ENCODE data around the gene OR3A1.
"Not testable (repeated sequence)": the region's sequence is repeated elsewhere in the genome, so short reads cannot be mapped to it uniquely, and the experiment has no call there.

OR3A1 gene, protein sequence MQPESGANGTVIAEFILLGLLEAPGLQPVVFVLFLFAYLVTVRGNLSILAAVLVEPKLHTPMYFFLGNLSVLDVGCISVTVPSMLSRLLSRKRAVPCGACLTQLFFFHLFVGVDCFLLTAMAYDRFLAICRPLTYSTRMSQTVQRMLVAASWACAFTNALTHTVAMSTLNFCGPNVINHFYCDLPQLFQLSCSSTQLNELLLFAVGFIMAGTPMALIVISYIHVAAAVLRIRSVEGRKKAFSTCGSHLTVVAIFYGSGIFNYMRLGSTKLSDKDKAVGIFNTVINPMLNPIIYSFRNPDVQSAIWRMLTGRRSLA

DNA sequence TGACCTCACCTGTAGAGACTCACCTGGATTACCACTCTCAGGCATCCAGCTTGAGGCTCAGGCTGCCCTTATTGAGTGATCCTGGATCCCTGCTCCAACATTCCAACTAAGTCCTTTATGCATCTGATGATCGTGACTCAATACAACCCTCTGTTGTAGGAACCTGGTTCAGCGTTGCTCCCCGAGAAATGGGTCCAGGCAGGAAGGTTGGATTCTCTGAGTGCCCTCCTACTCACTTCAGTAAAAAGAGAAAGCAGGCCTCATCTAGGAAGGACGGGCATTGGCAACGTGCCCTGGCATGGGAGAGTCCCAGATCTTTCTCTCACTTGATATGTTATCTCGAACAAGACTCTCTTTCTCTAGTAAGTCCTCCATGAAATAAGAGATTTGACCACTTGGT, at the start of gene OR3A1:
Gene OR3A1 (minus strand): TSS at position 101 of the 400 bp plus-strand sequence. CDS start 5,778 bp downstream, outside the sequence.
- no peak within 1 kb of the TSS for H3K4me3 ChIP-seq (ENCODE audit: low read depth, low read length)

DNA sequence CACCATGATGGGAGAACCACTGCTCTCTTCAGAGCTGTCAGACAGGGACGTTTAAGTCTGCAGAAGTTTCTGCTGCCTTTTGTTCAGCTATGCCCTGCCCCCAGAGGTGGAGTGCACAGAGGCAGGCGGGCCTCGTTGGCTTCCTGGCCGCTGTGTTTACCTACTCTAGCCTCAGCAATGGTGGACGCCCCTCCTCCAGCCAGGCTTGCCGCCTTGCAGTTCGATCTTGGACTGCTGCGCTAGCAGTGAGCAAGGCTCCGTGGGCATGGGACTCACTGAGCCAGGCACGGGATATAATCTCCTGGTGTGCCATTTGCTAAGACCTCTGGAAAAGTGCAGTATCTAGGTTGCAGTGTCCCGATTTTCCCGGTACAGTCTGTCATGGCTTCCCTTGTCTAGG, 44.6 kb upstream of the OR3A1 start:
- not testable (repeated sequence) for H3K4me3 ChIP-seq (ENCODE audit: low read depth, low read length)

DNA sequence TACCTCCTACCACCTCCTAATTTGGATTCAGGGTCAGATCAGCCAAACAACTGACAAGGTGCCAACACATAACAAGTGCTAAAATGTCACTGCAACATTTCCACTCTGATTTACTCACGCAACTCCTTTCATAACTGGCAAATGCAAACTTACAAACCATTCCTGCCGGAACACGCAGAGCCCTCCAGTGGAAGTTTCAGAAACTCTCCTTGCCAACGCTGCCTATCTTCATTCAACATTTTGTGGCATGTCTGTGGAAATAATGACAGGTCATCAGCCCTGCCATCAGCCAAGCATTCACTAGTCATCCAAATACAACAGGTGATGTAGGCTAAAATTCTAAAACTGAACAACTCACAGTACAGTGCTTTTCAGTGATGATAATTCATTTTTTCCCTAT, 37.7 kb upstream of the OR3A1 start:
- no peak overlapping the region for H3K4me3 ChIP-seq (ENCODE audit: low read depth, low read length)

DNA sequence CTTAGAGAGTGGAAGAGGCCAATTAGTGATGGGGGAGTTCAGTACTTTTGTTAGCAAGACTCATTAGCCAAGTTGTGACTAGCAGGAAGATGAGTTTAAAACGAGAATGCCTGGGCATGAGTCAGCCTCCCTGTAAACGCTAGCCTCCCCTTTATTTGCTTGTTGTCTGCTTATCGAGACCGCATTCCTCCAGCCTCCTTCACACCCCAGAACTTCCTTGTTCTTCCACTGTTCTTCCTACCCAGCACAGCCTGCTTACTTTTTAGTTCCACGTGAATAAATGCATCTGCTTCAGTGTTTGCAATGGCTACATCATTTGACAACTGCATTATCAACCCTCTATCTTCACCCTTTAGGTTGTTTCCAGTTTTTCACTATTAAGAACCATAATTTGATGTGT, 20.2 kb upstream of the OR3A1 start:
- no peak overlapping the region for H3K4me3 ChIP-seq (ENCODE audit: low read depth, low read length)

DNA sequence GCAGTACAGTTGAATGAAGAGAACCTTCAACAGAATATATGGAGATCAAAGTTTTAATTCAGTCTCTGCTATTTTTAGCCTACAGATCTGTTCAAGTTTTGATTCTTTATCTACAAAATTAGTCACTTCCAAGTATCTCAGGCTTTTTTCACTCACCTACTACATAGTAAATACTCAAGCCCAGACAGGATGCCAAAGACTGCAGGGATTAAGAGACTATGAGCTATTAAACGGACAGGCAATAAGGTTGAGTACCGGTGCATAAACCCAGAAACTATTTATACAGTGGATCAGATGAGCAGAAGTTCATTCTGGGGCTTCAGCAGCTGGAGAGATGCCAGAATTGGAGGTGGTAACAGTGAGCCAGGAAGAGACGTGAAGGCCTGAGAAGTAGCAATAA, 18.7 kb upstream of the OR3A1 start:
- H3K4me3 ChIP-seq (ENCODE audit: low read depth, low read length), result no peak overlapping the region

DNA sequence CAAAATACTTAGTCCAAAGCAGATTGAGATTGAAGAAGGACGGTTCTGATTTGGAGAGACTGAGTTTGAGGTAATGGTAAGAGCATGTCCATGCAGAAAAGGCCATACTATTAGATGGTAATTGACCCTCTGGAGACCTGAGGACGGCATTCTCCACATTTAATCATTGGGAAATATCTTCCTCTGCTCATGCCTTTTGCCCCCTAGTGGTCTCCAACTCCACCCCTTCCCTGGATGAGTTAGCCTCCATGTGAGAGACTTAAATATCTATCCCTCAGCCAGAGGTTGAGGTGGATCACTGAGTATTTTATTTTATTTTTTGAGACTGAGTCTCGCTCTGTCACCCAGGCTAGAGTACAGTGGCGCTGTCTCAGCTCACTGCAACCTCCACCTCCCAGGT, 10.4 kb upstream of the OR3A1 start:
- H3K4me3 ChIP-seq (ENCODE audit: low read depth, low read length), result no peak overlapping the region

DNA sequence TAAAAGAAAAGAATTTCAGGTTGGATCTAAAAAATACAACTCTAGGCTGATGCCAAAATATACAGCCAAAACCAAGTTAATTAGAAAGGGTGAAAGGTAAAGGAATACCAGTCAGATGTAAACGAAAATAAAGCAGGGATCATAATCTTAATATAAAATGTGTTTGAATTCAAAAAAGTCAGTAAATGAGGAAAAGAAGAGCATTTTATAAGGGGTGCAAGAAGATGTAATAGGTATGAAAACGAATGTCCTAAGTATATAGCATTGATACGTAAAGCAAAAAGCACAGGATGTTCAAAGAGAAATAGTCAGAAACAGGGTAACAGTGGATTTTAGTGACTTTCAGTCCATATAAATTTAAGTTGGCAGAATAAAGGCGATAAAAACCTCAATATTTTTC, 2.5 kb downstream of the OR3A1 start:
- H3K4me3 ChIP-seq (ENCODE audit: low read depth, low read length), result no peak overlapping the region

DNA sequence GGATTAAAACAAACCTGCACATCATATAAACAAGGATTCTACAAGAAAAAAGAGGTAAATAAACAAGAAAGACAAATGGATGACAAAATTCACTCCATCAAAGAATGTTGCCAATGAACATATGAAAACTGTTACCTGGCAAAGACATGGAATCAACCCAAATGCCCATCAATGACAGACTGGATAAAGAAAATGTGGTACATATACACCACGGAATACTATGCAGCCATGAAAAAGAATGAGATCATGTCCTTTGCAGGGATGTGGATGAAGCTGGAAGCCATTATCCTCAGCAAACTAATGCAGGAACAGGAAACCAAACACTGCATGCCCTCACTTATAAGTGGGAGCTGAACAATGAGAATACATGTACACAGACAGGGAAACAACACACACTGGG, 4.6 kb downstream of the OR3A1 start:
- not testable (repeated sequence) for H3K4me3 ChIP-seq (ENCODE audit: low read depth, low read length)

DNA sequence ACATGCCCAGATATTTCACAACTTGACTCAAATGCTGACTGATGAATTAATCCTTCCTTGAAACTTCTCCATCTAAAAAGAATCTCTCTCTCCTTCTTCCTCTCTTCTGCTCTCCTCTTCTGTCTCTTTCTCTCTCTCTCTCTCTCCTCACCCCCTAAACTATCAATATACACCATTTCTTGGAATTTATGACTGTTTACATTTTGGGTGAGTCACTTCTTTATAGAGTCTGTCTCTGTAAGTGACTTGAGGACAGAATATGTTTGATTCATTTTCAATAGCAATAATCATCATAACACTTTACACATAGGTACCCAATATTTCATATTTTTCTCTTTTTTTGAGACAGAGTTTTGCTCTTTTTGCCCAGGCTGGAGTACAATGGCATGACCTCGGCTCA, 15.3 kb downstream of the OR3A1 start:
- H3K4me3 ChIP-seq (ENCODE audit: low read depth, low read length), result no peak overlapping the region

DNA sequence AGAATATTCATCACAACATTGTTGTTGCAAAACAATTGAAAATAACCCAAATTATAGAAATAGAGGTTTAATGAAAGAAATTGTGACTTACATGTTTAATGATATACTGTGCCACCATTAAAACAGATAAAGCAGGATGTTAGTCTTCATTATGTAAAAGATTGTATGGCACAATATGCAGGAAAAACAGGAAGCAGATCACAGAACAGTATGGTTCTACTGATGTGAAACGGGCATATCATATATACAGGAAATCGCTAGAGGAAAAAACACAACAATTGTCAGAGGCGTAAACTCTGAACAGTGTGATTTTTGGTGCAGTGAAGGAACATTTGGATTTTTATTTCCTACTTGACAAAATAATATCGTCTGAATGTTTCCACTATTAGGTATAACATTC, 22.0 kb downstream of the OR3A1 start:
- H3K4me3 ChIP-seq (ENCODE audit: low read depth, low read length), result no peak overlapping the region

DNA sequence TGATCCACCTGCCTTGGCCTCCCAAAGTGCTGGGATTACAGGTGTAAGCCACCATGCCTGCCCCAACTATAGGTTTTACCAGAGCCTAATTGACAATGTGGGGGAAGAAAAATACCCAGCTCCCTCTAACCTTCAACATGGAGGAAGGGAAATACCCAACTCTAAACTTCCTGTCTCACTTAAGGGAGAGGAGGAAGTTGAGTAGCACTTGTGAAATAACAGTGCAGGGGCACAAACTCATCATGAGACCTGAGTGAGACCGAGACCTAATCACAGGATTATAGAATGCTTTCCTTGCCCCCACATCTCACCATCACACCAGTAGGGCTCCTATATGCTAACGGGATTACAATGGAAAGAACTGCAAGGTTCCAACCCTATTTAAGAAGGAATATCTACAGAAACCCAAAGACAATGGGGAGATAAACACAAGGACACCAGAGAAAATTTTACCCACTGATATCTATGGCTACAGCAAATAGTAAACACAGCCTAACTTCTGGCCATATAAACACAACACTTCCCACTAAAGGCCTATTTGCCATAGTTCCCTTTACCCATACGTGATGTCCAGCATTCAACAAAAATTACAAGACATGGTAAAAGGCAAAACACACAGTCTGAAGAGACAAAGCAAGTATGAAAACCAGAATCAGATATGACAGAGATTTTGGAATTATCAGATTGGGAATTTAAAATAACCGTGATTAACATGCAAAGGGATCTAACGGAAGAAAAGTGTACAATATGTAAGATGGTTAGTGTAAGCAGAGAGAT, 26.9 kb downstream of the OR3A1 start:
- no peak overlapping the region for H3K4me3 ChIP-seq (ENCODE audit: low read depth, low read length)

DNA sequence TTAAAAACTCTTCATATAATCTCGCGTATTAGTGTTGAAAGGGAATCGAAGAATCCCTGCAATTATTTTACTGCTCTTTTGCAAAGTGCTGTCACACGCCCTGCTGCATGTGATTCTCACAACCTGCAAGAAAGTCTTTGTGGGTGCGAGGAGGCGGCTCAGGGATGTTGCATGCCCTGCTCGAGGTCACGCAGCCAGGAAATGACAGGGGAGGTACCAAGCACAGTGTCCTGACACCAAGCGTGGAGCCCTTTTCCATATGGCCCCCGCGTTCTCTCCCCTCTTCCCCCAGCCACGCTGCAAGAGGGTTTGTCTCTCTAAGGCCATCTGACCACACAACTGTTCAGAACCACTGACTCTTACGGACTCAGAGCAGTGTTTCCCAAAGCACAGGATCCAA, 37.6 kb downstream of the OR3A1 start:
- H3K4me3 ChIP-seq (ENCODE audit: low read depth, low read length), result no peak overlapping the region

DNA sequence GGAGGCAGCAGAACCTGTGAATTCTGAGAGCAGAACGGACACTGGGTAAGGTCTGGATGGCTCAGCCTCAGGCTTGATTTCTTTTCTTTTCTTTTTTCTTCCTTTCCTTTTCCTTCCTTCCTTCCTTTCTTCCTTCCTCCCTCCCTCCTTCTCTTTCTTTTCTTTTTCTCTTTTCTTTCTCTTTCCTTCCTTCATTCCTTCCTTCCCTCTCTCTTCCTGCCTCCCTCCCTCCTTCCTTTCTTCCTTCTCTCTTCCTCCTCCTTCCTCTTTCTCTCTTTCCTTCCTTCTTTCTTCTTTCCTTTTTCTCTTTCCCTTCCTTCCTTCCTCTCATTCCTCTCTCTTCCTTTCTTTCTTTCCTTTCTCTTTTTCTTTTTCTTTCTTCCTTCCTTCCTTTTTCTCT, 38.0 kb downstream of the OR3A1 start:
- no peak overlapping the region for H3K4me3 ChIP-seq (ENCODE audit: low read depth, low read length)

DNA sequence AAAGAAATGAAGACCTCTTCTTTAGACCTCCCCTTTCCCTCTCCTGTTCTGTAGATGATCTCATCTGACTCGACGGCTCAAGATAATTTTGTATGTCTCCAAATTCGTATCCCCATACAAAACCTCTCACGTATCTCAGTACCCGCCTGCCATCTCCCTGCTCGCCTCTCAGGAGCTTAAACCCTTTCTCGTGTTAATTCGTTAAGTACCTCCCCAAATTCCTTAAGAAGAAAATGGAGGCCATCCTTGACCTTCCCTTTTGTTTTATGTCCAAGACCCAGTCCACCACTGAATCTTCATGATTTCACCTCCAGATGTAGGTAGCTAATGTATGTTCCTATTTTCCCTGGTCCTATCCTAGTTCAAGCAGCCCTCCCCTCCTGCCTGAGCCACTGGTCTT, 41.6 kb downstream of the OR3A1 start:
- no peak overlapping the region for H3K4me3 ChIP-seq (ENCODE audit: low read depth, low read length)

DNA sequence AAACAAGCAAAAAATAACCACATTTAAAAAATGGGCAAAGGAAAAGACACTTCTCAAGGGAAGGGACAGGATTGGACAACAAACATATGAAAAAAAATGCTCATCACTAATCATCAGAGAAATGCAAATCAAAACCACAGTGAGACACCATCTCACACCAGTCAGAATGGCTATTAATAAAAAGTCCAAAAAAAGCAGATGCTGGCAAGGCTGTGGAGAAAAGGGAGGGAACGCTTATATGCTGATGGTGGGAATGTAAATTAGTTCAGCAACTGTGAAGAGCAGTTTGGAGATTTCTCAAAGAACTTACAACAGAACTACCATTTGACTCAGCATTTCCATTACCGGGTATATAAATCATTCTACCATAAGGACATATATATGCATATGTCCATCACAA, 49.1 kb downstream of the OR3A1 start:
- H3K4me3 ChIP-seq (ENCODE audit: low read depth, low read length), result not testable (repeated sequence)

DNA sequence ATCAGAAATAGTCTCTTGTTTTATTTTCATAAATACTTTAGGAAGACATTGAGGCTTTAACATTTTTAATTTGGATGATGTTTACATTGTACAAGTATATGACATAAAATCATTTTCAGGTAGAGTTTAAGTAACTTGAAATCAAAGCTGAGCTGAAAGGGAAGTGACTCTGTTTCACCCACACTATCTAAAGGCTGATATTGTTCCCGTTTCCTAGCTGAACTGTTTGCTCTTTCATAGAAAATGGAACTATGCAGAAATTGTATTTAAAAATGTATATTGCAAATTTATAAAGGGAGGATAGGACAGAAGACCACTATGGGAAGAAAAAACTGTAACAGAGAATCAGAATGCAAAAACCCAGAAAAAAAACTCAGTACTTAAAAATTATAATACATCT, 53.3 kb downstream of the OR3A1 start:
- not testable (repeated sequence) for H3K4me3 ChIP-seq (ENCODE audit: low read depth, low read length)

DNA sequence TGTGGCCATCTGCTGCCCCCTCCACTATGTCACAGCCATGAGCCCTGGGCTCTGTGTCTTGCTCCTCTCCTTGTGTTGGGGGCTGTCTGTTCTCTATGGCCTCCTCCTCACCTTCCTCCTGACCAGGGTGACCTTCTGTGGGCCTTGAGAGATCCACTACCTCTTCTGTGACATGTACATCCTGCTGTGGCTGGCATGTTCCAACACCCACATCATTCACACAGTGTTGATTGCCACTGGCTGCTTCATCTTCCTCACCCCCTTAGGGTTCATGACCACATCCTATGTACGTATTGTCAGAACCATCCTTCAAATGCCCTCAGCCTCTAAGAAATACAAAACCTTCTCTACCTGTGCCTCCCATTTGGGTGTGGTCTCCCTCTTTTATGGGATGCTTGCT, 57.1 kb downstream of the OR3A1 start:
- H3K4me3 ChIP-seq (ENCODE audit: low read depth, low read length), result not testable (repeated sequence)

Data from iPS-11a (cell line).